WI38 (cell line): ENCODE results near the gene GPC4.
"Not testable (repeated sequence)": the region's sequence is repeated elsewhere in the genome, so short reads cannot be mapped to it uniquely, and the experiment has no call there.

Source experiments
- H3K4me3 ChIP-seq: 2 replicates; pipeline ENCODE4 v1.5.1; 2011; ENCODE audit warnings: low read depth, mild to moderate bottlenecking, control low read depth, low read length
- TF ChIP-seq, protein P1 (sequence below): IDR thresholded peaks from 2 replicates; pipeline ENCODE4 v1.5.1; 2012; ENCODE audit warnings: low read depth, mild to moderate bottlenecking, control low read depth, low read length

The GPC4 gene

DNA sequence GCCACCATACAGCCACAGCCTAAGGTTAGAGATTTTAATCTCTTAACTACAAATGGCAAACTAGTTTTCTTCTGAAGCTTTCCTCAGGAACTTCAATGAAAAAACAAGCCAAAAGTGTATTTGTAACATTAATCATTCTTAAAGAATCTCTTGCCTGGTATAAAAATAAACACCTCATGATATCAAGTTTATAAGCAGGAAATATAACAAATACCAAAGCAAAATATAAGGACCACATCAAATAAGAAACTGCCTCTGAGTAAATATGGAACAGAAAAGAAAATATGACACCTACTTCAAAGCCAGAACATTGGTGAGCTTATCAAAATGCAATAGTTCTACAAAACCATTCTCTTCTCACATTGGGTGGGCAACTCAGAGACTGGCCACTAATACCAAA lies 89.9 kb downstream of the GPC4 start:
- TF ChIP-seq, protein P1, sequence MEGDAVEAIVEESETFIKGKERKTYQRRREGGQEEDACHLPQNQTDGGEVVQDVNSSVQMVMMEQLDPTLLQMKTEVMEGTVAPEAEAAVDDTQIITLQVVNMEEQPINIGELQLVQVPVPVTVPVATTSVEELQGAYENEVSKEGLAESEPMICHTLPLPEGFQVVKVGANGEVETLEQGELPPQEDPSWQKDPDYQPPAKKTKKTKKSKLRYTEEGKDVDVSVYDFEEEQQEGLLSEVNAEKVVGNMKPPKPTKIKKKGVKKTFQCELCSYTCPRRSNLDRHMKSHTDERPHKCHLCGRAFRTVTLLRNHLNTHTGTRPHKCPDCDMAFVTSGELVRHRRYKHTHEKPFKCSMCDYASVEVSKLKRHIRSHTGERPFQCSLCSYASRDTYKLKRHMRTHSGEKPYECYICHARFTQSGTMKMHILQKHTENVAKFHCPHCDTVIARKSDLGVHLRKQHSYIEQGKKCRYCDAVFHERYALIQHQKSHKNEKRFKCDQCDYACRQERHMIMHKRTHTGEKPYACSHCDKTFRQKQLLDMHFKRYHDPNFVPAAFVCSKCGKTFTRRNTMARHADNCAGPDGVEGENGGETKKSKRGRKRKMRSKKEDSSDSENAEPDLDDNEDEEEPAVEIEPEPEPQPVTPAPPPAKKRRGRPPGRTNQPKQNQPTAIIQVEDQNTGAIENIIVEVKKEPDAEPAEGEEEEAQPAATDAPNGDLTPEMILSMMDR = no peak
- no peak overlapping the region for H3K4me3 ChIP-seq

DNA sequence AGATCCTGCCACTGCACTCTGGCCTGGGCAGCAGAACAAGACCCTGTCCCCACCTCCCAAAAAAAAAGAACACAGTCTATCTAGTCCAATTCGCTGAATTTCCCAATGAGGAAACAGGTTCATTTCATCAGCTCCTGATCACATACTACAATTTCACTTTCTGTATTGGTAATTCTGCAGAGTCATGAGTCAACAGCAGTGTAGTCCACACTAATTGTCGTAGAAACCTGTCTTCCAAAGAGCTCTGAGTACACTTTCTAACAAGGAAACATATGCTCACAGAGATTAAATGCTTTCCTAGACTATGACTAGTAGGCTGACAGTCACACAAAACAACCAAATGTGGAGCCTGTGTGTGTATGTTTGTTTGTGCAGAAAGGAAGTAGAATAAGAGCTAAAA lies 91.9 kb downstream of the GPC4 start:
- TF ChIP-seq, protein P1 = no peak

DNA sequence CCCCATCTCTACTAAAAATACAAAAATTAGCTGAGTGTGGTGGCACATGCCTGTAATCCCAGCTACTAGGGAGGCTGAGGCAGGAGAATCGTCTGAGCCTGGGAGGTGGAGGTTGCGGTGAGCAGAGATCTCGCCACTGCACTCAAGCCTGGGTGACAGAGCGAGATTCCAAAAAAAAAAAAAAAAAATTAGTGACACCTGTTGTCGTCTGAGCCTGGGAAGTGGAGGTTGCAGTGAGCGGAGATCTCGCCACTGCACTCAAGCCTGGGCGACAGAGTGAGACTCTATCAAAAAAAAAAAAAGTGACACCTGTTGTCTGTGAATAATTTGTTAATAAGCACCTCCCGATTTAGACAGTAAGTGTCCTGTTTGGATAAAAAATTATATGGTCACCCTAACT lies 93.0 kb downstream of the GPC4 start:
- H3K4me3 ChIP-seq = not testable (repeated sequence)

More for the DNA sequence above, 91.9 kb downstream of the GPC4 start:
- H3K4me3 ChIP-seq = no peak overlapping the region

DNA sequence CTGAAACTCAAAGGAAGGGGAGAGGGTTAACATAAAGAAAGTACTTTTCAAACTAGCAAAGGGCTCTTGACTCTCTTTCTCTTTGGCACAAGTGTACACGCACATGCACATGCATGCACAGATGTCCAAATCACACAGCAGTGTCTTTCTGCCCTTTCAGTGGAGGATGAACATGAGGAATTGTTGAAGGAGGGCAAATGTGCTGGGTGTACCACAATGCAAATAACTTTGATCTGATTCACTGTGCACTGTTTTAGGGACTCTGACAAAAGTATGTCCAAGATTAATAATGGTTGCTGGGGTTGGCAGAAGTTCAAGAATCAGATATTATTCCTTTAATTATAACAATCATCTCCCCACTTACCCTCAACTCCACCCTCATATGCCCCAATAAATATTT lies 93.8 kb downstream of the GPC4 start:
- TF ChIP-seq, protein P1 = no peak
- H3K4me3 ChIP-seq = no peak overlapping the region

DNA sequence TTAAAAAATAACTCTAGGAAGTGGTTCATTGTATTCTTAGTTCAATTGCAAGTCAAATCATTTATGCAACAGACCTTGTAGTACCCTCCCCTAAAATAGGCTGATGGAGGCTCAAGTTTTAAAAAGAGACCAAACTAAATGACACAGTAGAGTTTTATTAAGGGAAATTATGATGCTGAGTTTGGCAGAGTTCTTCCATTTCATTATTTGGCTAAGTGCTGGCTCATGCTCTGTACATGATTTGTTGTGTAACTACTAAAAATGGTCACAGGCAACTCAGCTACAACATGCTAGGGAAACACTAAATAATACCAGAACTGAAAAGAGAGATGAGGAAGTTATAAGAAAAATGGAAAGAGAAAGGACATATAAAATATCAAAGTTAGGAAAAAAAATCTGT lies 101.0 kb downstream of the GPC4 start:
- TF ChIP-seq, protein P1 = no peak

DNA sequence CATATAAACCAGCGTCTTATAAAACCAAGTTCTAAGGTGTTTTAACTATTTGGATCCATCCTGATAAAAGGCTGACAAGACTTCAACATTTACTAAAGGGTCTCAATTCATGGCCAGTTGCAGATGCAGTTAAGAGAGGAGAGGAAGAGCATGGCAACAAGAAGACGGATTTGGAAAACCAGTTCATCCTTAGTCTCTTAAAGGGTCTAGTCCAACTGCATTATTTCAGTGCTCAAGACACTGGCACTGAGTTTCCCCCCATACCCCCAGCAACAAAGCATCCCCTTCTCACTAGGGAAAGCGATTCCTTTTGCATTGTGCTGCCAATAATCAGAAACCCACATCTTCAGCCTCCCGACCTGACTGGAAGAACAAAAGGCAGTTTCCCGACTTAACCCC lies 106.8 kb downstream of the GPC4 start:
- TF ChIP-seq, protein P1 = no peak
- no peak overlapping the region for H3K4me3 ChIP-seq

More for the DNA sequence above, 101.0 kb downstream of the GPC4 start:
- no peak overlapping the region for H3K4me3 ChIP-seq

DNA sequence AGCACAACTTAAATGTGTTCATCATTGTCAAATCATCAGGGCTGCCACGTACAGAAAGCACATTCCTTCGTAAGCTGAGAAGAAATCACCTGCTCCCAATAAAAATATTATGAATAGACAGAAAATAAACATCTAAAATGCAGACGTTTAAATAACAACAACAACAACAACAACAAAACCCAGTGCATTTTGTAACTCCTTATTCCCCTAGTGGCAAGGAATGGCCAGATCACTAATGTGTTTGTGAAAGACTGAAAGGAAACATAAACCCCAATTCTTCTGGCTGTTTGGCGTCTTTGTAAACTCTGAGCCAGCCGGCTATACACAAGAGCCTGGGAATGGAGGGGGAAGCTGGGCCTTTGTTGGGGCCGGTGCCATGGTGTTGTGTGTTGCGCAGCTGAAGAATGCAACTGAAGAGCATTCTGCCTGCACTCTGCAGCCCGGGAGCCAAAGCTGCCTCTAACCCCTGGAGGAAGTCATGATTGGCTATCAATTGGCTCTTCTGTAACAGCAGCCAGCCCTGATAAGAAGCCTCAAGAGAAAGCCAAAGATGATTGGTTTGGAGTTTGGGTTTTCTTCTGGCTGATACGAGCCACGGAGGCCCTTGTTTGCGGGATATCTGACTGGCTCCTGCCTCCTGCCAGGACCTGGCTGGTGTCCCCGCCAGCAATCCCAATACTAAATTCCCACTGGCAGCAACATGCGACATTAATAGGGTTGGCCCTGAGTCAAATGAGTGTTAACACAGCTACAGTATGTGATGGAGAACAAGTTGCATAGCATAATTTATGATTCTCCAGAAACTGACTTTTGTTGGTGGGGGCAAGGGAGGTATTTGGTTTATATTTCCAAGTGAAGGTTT lies 107.4 kb downstream of the GPC4 start:
- TF ChIP-seq, protein P1 = no peak
- H3K4me3 ChIP-seq = no peak overlapping the region

DNA sequence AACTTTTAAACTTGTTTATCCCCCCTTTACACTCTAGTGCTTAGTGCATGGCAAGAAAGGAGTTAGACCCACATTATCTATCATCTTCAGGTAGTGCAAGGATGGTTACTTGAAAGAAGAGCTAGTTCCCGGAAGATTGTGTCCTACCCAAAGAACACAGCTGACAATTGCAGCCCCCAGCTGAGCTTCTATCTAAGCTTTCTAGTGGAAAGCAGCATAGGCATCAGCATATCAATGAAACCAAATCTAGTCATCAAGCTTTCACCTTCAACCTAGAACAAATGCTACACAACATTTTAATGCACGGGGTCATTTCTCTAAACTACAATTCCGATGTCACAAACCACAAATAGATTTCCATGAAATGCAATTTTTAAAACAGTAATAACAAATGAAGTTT lies 108.2 kb downstream of the GPC4 start:
- no peak overlapping the region for H3K4me3 ChIP-seq
- TF ChIP-seq, protein P1 = no peak
